Ascending aorta (tissue), 2 donors: Measurements from ENCODE around the gene CFTR. TPM values are rescaled to one million over a fixed set of nuclear protein-coding genes. Genes with fewer than 3 reads are reported as not detected.

Experiments
- DNase-seq, 2 donors: peaks; one replicate each; pipeline ENCODE4 v3.0.0-alpha.2; 2019; ENCODE audit warnings: low spot score in 2 of 2
- H3K27ac ChIP-seq, 2 donors: fragments of 200-600 bp; sonication (generic); one replicate each; pipeline ENCODE4 v1.5.1; 2016 to 2017; ENCODE audit warnings: mild to moderate bottlenecking in 1 of 2
- H3K27me3 ChIP-seq: fragments of 200-600 bp; sonication (generic); one replicate; pipeline ENCODE4 v1.5.1; 2017
- H3K36me3 ChIP-seq, 2 donors: fragments of 200-600 bp; sonication (generic); one replicate each; pipeline ENCODE4 v1.5.1; 2016
- H3K4me1 ChIP-seq, 2 donors: fragments of 200-600 bp; sonication (generic); one replicate each; pipeline ENCODE4 v1.5.1; 2016 to 2017; ENCODE audit warnings: mild to moderate bottlenecking in 1 of 2
- H3K4me3 ChIP-seq, 2 donors: fragments of 200-600 bp; sonication (generic); one replicate each; pipeline ENCODE4 v1.5.1; 2016 to 2017; ENCODE audit warnings: mild to moderate bottlenecking in 1 of 2
- H3K9me3 ChIP-seq, 2 donors: fragments of 200-600 bp; sonication (generic); one replicate each; pipeline ENCODE4 v1.5.1; 2016
- CTCF ChIP-seq, 3 experiments: fragments of 200-600 bp in 2 of 3; fragments of 450-650 bp in 1 of 3; sonication (generic) in 2 of 3; IDR thresholded peaks; one replicate each; pipeline ENCODE4 v1.5.1; 2016 to 2019; ENCODE audit warnings: antibody characterized with exemption in 3 of 3, mild to moderate bottlenecking in 1 of 3, moderate library complexity in 1 of 3
- intact Hi-C: fragments of 100-400 bp; cut with DNase I; formaldehyde crosslinking; loops from one replicate; pipeline ENCODE4 v1.15.1; 2023
- total RNA-seq: library from RNA; depleted of rRNA; stranded (reverse); fragments of >200 nt; gene quantifications from one replicate; pipeline ENCODE4 v1.1.0, GENCODE V29; 2016

The CFTR gene
- total RNA-seq, 1 donor from 2014 or later: 0.21 TPM

GRCh38 chr7:117675497-117676435 lies 195.9 kb downstream of the CFTR start:
- Histone ChIP-seq H3K4me3 (no peak overlapping the region), H3K9me3 (no peaks in the 10 kb centered on the region), H3K36me3 (no peaks in the 10 kb centered on the region), H3K27me3 (no peaks in the 10 kb centered on the region), H3K27ac (no peak overlapping the region), H3K4me1 (no peaks in the 10 kb centered on the region)
- intact Hi-C loops: no loop called here
- no peak for DNase-seq
- no peak for TF ChIP-seq CTCF (IDR thresholded peaks at IDR 0.05)

GRCh38 chr7:117679120-117679519 lies 199.3 kb downstream of the CFTR start:
- H3K27me3 ChIP-seq: no peaks in the 10 kb centered on the region
- H3K36me3 ChIP-seq: no peaks in the 10 kb centered on the region
- no peak for DNase-seq
- no peaks in the 10 kb centered on the region for H3K4me1 ChIP-seq
- TF ChIP-seq CTCF (IDR thresholded peaks at IDR 0.05): no peak
- H3K27ac ChIP-seq: no peak overlapping the region
- H3K9me3 ChIP-seq: no peaks in the 10 kb centered on the region
- no peak overlapping the region for H3K4me3 ChIP-seq
- intact Hi-C loops: no loop called here

GRCh38 chr7:117682681-117683385 lies 203.0 kb downstream of the CFTR start:
- Histone ChIP-seq H3K4me3 (no peak overlapping the region), H3K4me1 (no peaks in the 10 kb centered on the region), H3K36me3 (no peaks in the 10 kb centered on the region), H3K27ac (no peak overlapping the region), H3K9me3 (no peaks in the 10 kb centered on the region), H3K27me3 (no peaks in the 10 kb centered on the region)
- DNase-seq: no peak
- TF ChIP-seq CTCF (IDR thresholded peaks at IDR 0.05): no peak
- intact Hi-C loops: no loop called here

GRCh38 chr7:117683430-117684175 lies 203.8 kb downstream of the CFTR start:
- H3K27ac ChIP-seq: no peak overlapping the region
- intact Hi-C loops: no loop called here
- H3K4me1 ChIP-seq: no peaks in the 10 kb centered on the region
- no peaks in the 10 kb centered on the region for H3K36me3 ChIP-seq
- no peaks in the 10 kb centered on the region for H3K9me3 ChIP-seq
- H3K4me3 ChIP-seq: no peak overlapping the region
- DNase-seq: no peak
- no peak for TF ChIP-seq CTCF (IDR thresholded peaks at IDR 0.05)
- H3K27me3 ChIP-seq: no peaks in the 10 kb centered on the region

GRCh38 chr7:117685795-117686194 lies 206.0 kb downstream of the CFTR start:
- no peak for TF ChIP-seq CTCF (IDR thresholded peaks at IDR 0.05)
- H3K27ac ChIP-seq: no peak overlapping the region
- H3K9me3 ChIP-seq: no peaks in the 10 kb centered on the region
- DNase-seq: no peak
- intact Hi-C loops: no loop called here
- H3K27me3 ChIP-seq: no peaks in the 10 kb centered on the region
- no peak overlapping the region for H3K4me3 ChIP-seq
- no peaks in the 10 kb centered on the region for H3K36me3 ChIP-seq
- no peaks in the 10 kb centered on the region for H3K4me1 ChIP-seq
